ENCODE results near the gene ZNF232. TPM values are rescaled to one million over a fixed set of nuclear protein-coding genes. Genes with fewer than 3 reads are reported as not detected.
"Not testable (repeated sequence)": the region's sequence is repeated elsewhere in the genome, so short reads cannot be mapped to it uniquely, and the experiment has no call there.

ZNF232 gene
- total RNA-seq, 1 experiment from 2014 or later: 7.5 TPM

GRCh38 chr17:5123343-5124124 lies 11.9 kb upstream of the ZNF232 start:
- Mint-ChIP-seq H3K36me3 (ENCODE audit: insufficient read depth, unreplicated experiment) (no peaks in the 10 kb centered on the region), H3K27ac (ENCODE audit: unreplicated experiment) (no peak overlapping the region), H3K4me3 (ENCODE audit: unreplicated experiment) (no peak overlapping the region), H3K4me1 (ENCODE audit: low read depth, unreplicated experiment) (no peaks in the 10 kb centered on the region), H3K9me3 (ENCODE audit: unreplicated experiment) (no peaks in the 10 kb centered on the region), H3K27me3 (ENCODE audit: insufficient read depth, unreplicated experiment) (no peaks in the 10 kb centered on the region)
- no peak for TF ChIP-seq CTCF (IDR thresholded peaks at IDR 0.05; ENCODE audit: insufficient read depth in 1 of 2, low read depth in 1 of 2, low read length in 1 of 2, severe bottlenecking in 1 of 2, unreplicated experiment in 1 of 2)
- BruUV-seq (replicated peaks): no TSS peak
- H3K4me3 ChIP-seq (ENCODE audit: low read depth, low read length): no peak overlapping the region
- POLR2A ChIA-PET: no interaction called here
- intact Hi-C loops (cut with micrococcal nuclease; ENCODE audit: unreplicated experiment): no loop called here
- no peaks in the 10 kb centered on the region for H3K9me3 ChIP-seq
- H3K4me1 ChIP-seq: no peaks in the 10 kb centered on the region
- CTCF ChIA-PET: no interaction called here
- H3K27me3 ChIP-seq (replicated peaks; ENCODE audit: control insufficient read depth, insufficient read depth, low read length): no peaks in the 10 kb centered on the region
- H3K36me3 ChIP-seq (ENCODE audit: control insufficient read depth, insufficient read depth, low read length): no peaks in the 10 kb centered on the region
- no peak for DNase-seq

- ChIA-PET POLR2A (no interaction called here), CTCF (no interaction called here)
- Histone ChIP-seq H3K36me3 (ENCODE audit: control insufficient read depth, insufficient read depth, low read length) (no peaks in the 10 kb centered on the region), H3K9me3 (no peaks in the 10 kb centered on the region), H3K4me1 (no peaks in the 10 kb centered on the region), H3K4me3 (ENCODE audit: low read depth, low read length) (peak overlapping the region; percentile 35), H3K27me3 (replicated peaks; ENCODE audit: control insufficient read depth, insufficient read depth, low read length) (no peaks in the 10 kb centered on the region)
- H3K4me3 Mint-ChIP-seq (ENCODE audit: unreplicated experiment): peak overlapping the region; percentile 63
- no peaks in the 10 kb centered on the region for H3K27me3 Mint-ChIP-seq (ENCODE audit: insufficient read depth, unreplicated experiment)
- no peaks in the 10 kb centered on the region for H3K4me1 Mint-ChIP-seq (ENCODE audit: low read depth, unreplicated experiment)
- H3K27ac Mint-ChIP-seq (ENCODE audit: unreplicated experiment): no peak overlapping the region
- H3K9me3 Mint-ChIP-seq (ENCODE audit: unreplicated experiment): no peaks in the 10 kb centered on the region
- DNase-seq: peak in 1 of 2 experiments; percentile 7
- no peak for TF ChIP-seq CTCF (IDR thresholded peaks at IDR 0.05; ENCODE audit: insufficient read depth in 1 of 2, low read depth in 1 of 2, low read length in 1 of 2, severe bottlenecking in 1 of 2, unreplicated experiment in 1 of 2)
- no peaks in the 10 kb centered on the region for H3K36me3 Mint-ChIP-seq (ENCODE audit: insufficient read depth, unreplicated experiment)
- no TSS peak for BruUV-seq (replicated peaks)
- intact Hi-C loops (cut with micrococcal nuclease; ENCODE audit: unreplicated experiment): no loop called here
Observed at GRCh38 chr17:5122586-5123342, 11.1 kb upstream of the ZNF232 start.

GRCh38 chr17:5122056-5122455 lies 10.4 kb upstream of the ZNF232 start:
- H3K9me3 ChIP-seq; H3K4me1 ChIP-seq; intact Hi-C loops (cut with micrococcal nuclease; ENCODE audit: unreplicated experiment); H3K27me3 Mint-ChIP-seq (ENCODE audit: insufficient read depth, unreplicated experiment); BruUV-seq (replicated peaks); DNase-seq; CTCF ChIA-PET; H3K4me1 Mint-ChIP-seq (ENCODE audit: low read depth, unreplicated experiment); H3K9me3 Mint-ChIP-seq (ENCODE audit: unreplicated experiment); H3K27ac Mint-ChIP-seq (ENCODE audit: unreplicated experiment); POLR2A ChIA-PET; H3K36me3 Mint-ChIP-seq (ENCODE audit: insufficient read depth, unreplicated experiment); H3K27me3 ChIP-seq (replicated peaks; ENCODE audit: control insufficient read depth, insufficient read depth, low read length); H3K4me3 ChIP-seq (ENCODE audit: low read depth, low read length); H3K36me3 ChIP-seq (ENCODE audit: control insufficient read depth, insufficient read depth, low read length): not testable (repeated sequence)
- H3K4me3 Mint-ChIP-seq (ENCODE audit: unreplicated experiment): peak overlapping the region; percentile 44

Data from Caco-2 (cell line).